Fibroblast of lung (primary cell): ENCODE results near the gene JAKMIP1.

Source experiments
- CTCF ChIP-seq, 2 donors: IDR thresholded peaks in 1 of 2; conservative IDR thresholded peaks in 1 of 2; 1 replicate in 1 of 2; 2 replicates in 1 of 2; pipeline ENCODE4 v1.5.1; 2011 to 2012; ENCODE audit warnings: low read length in 2 of 2, control low read depth in 1 of 2, inconsistent platforms in 1 of 2, low read depth in 1 of 2, mild to moderate bottlenecking in 1 of 2
- EZH2 ChIP-seq: IDR thresholded peaks from 2 replicates; pipeline ENCODE4 v1.5.1; 2012; ENCODE audit warnings: low read length, control low read depth, mild to moderate bottlenecking; ENCODE audit errors: missing control alignments

DNA sequence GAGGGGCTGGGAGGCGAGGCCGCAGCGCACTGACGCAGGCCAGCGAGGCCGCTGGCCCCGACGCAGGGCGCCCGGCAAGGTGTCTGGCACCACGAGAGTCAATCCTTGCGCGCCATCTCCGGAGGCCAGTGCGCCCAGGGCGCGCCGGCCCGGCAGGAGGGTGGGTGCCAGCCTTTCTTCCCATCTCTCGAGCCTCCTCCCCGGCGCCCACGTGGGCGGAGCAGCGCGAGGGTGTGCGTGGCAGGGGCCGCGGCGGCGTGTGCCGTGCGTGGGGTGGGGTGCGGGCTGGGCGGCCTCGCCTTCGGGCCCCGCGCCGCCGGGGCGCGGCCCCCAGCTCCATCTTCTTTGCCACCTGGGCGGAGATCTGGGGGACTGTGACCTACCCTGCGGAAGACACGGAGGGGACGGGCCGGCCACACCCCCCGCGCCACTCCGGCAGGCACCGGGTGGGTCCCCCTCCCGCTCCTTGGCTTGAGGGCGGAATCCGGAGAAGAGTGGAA, 877 bp downstream of the JAKMIP1 start:
- TF ChIP-seq CTCF (conservative IDR thresholded peaks at IDR 0.05 in 1 of 2, IDR thresholded peaks at IDR 0.05 in 1 of 2; ENCODE audit: low read depth in 1 of 2, low read length in 2 of 2) (no peak), EZH2 (no peak)
